Dendritic cell treated with granulocyte-macrophage colony-stimulating factor and Interleukin-4, amounts not matched to agents 40 ng/mL and 50 ng/mL, for 4 days (primary cell): Measurements from ENCODE around the gene CPNE8.
A peak's percentile ranks its signal among the peaks of the same experiment; 100 is the strongest.

Source experiments
- H3K27ac Mint-ChIP-seq: one replicate; pipeline ENCODE4 v1.8.0; 2022; ENCODE audit warnings: mild to moderate bottlenecking, mixed read lengths
- H3K27me3 Mint-ChIP-seq: one replicate; pipeline ENCODE4 v1.8.0; 2022; ENCODE audit warnings: mild to moderate bottlenecking, mixed read lengths
- H3K36me3 Mint-ChIP-seq: one replicate; pipeline ENCODE4 v1.8.0; 2022; ENCODE audit warnings: low read depth, mixed read lengths
- H3K4me1 Mint-ChIP-seq: one replicate; pipeline ENCODE4 v1.8.0; 2022; ENCODE audit warnings: low read depth, mixed read lengths
- H3K4me3 Mint-ChIP-seq: one replicate; pipeline ENCODE4 v1.8.0; 2022; ENCODE audit warnings: mild to moderate bottlenecking, moderate library complexity, mixed read lengths
- H3K9me3 Mint-ChIP-seq: one replicate; pipeline ENCODE4 v1.8.0; 2022; ENCODE audit warnings: mixed read lengths
- intact Hi-C: fragments of 100-400 bp; cut with micrococcal nuclease; formaldehyde crosslinking; loops from one replicate; pipeline ENCODE4 v1.15.0; 2022

Gene CPNE8

GRCh38 chr12:38662829-38663228 is 242.6 kb downstream of the CPNE8 start:
- Mint-ChIP-seq H3K9me3 (peaks cover 33% of the 10 kb centered on the region), H3K36me3 (peaks cover 66% of the 10 kb centered on the region), H3K4me3 (no peak overlapping the region), H3K27me3 (no peaks in the 10 kb centered on the region), H3K27ac (peak overlapping the region; percentile 35), H3K4me1 (peaks cover 16% of the 10 kb centered on the region)
- intact Hi-C loops, result no loop called here

DNA sequence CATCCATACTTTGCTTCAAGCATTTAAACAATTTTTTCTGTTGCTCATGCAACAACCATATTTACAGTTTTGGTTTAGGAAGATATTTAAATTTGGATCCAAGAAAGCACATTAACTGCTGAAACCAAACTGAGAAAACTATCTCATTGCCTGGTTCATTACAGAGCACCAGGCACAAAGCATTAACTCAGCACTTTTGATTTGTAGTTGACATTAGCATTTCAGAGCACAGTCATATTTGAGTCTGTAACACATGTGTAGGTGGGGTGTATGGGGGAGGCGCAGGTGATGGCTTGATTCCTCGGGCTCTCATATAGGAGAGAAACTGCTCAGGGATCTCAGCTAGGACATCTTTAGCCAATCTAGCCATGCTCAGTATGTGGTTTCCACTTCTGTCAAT is 251.7 kb downstream of the CPNE8 start:
- Mint-ChIP-seq H3K27ac (no peak overlapping the region), H3K27me3 (no peaks in the 10 kb centered on the region), H3K36me3 (peaks cover 36% of the 10 kb centered on the region), H3K9me3 (peaks cover under 1% of the 10 kb centered on the region), H3K4me3 (no peak overlapping the region), H3K4me1 (peaks cover 5% of the 10 kb centered on the region)
- intact Hi-C loops, result no loop called here

GRCh38 chr12:38648813-38649212 is 256.6 kb downstream of the CPNE8 start:
- Mint-ChIP-seq H3K9me3 (no peaks in the 10 kb centered on the region), H3K27ac (no peak overlapping the region), H3K4me1 (peaks cover 5% of the 10 kb centered on the region), H3K27me3 (no peaks in the 10 kb centered on the region), H3K36me3 (peaks cover 4% of the 10 kb centered on the region), H3K4me3 (no peak overlapping the region)
- intact Hi-C loops, result no loop called here

- Mint-ChIP-seq H3K36me3 (no peaks in the 10 kb centered on the region), H3K9me3 (peaks cover 10% of the 10 kb centered on the region), H3K27ac (no peak overlapping the region), H3K4me1 (peaks cover 5% of the 10 kb centered on the region), H3K4me3 (no peak overlapping the region), H3K27me3 (no peaks in the 10 kb centered on the region)
- intact Hi-C loops, result no loop called here
Observed at GRCh38 chr12:38646146-38646545, 259.2 kb downstream of the CPNE8 start.

GRCh38 chr12:38639625-38640024 is 265.8 kb downstream of the CPNE8 start:
- H3K27me3 Mint-ChIP-seq, result no peaks in the 10 kb centered on the region
- H3K9me3 Mint-ChIP-seq, result peaks cover 18% of the 10 kb centered on the region
- H3K36me3 Mint-ChIP-seq, result no peaks in the 10 kb centered on the region
- H3K4me1 Mint-ChIP-seq, result no peaks in the 10 kb centered on the region
- no peak overlapping the region for H3K4me3 Mint-ChIP-seq
- intact Hi-C loops, result no loop called here
- H3K27ac Mint-ChIP-seq, result no peak overlapping the region

DNA sequence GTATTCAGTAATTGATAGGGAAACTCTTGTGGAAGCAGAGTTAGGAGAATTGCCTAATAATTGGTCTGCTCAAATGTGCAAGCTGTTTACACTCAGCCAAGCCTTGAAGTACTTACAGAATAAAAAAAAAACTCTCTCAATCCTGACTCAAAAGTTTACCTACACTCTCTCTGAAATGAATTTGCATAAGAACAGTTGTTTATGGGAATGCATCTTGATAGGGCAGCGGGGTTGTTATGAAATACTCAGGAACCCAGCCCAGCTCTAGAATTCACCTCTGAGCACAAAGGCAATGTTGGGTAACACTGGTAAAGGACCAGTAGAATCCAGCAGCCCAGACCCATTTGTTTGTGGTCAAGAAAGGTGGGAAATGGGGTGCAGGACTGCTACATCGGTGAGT is 267.0 kb downstream of the CPNE8 start:
- H3K9me3 Mint-ChIP-seq, result peaks cover 18% of the 10 kb centered on the region
- no peaks in the 10 kb centered on the region for H3K36me3 Mint-ChIP-seq
- no peaks in the 10 kb centered on the region for H3K4me1 Mint-ChIP-seq
- H3K27ac Mint-ChIP-seq, result no peak overlapping the region
- H3K27me3 Mint-ChIP-seq, result no peaks in the 10 kb centered on the region
- intact Hi-C loops, result no loop called here
- no peak overlapping the region for H3K4me3 Mint-ChIP-seq

GRCh38 chr12:38633511-38633910 is 271.9 kb downstream of the CPNE8 start:
- intact Hi-C loops, result no loop called here
- Mint-ChIP-seq H3K27ac (no peak overlapping the region), H3K27me3 (no peaks in the 10 kb centered on the region), H3K4me3 (no peak overlapping the region), H3K9me3 (no peaks in the 10 kb centered on the region), H3K36me3 (no peaks in the 10 kb centered on the region), H3K4me1 (no peaks in the 10 kb centered on the region)

GRCh38 chr12:38629064-38629463 is 276.3 kb downstream of the CPNE8 start:
- intact Hi-C loops, result no loop called here
- H3K9me3 Mint-ChIP-seq, result peaks cover 5% of the 10 kb centered on the region
- H3K4me3 Mint-ChIP-seq, result no peak overlapping the region
- no peaks in the 10 kb centered on the region for H3K36me3 Mint-ChIP-seq
- no peaks in the 10 kb centered on the region for H3K4me1 Mint-ChIP-seq
- H3K27ac Mint-ChIP-seq, result no peak overlapping the region
- H3K27me3 Mint-ChIP-seq, result no peaks in the 10 kb centered on the region

DNA sequence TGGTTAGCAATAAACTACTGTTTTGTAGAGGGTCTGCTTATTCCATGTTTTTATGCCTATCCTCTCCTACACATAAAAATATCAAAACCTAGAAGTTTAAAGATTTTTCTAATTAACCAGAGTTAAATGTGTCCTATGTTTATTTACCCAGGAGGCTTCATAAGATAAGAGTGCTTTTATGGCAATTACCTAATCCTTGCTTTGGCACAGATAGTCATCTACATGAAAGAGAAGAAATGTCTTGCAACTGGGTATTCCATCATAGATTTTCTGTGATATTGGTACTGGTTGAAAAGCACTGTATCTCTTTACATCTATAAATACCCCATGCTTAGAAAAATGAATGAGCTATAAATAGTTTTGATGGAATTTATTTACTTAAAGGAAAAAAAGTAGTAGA is 277.1 kb downstream of the CPNE8 start:
- Mint-ChIP-seq H3K9me3 (peaks cover 5% of the 10 kb centered on the region), H3K27ac (no peak overlapping the region), H3K4me1 (no peaks in the 10 kb centered on the region), H3K4me3 (no peak overlapping the region), H3K27me3 (no peaks in the 10 kb centered on the region), H3K36me3 (no peaks in the 10 kb centered on the region)
- intact Hi-C loops, result no loop called here

- Mint-ChIP-seq H3K27me3 (no peaks in the 10 kb centered on the region), H3K4me1 (no peaks in the 10 kb centered on the region), H3K27ac (no peak overlapping the region), H3K36me3 (no peaks in the 10 kb centered on the region), H3K9me3 (peaks cover 5% of the 10 kb centered on the region), H3K4me3 (no peak overlapping the region)
- intact Hi-C loops, result no loop called here
Observed at GRCh38 chr12:38625306-38625705, 280.1 kb downstream of the CPNE8 start.

GRCh38 chr12:38614171-38614570 is 291.2 kb downstream of the CPNE8 start:
- Mint-ChIP-seq H3K27me3 (no peaks in the 10 kb centered on the region), H3K36me3 (no peaks in the 10 kb centered on the region), H3K9me3 (no peaks in the 10 kb centered on the region), H3K27ac (no peak overlapping the region), H3K4me3 (no peak overlapping the region), H3K4me1 (no peaks in the 10 kb centered on the region)
- intact Hi-C loops, result no loop called here

DNA sequence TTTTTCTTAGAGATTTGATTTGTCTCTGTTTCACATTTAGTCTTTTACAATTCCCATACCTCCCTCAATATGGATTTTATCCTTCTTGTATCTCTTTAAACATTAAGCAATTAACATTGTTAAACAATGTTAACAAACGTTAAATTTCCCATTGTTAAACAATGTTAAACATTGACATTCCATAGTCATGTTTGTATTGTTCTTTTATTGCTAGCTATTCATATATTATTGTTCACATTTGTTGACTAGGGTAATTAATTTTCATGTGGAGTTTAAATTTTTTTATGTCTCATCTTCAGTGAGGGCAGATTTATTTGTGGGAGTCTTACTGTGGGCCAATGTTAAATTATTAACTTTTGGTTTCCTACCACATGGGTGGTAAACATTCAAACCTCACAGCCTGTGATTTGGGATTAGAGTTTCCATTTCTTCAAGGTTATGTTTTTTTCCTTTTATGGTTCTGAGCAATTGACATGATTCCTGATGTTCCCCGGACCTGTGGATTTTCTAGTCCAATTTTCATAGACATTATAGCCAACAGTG is 294.5 kb downstream of the CPNE8 start:
- intact Hi-C loops, result no loop called here
- no peaks in the 10 kb centered on the region for H3K4me1 Mint-ChIP-seq
- H3K36me3 Mint-ChIP-seq, result no peaks in the 10 kb centered on the region
- H3K27ac Mint-ChIP-seq, result no peak overlapping the region
- no peak overlapping the region for H3K4me3 Mint-ChIP-seq
- H3K27me3 Mint-ChIP-seq, result no peaks in the 10 kb centered on the region
- H3K9me3 Mint-ChIP-seq, result no peaks in the 10 kb centered on the region

DNA sequence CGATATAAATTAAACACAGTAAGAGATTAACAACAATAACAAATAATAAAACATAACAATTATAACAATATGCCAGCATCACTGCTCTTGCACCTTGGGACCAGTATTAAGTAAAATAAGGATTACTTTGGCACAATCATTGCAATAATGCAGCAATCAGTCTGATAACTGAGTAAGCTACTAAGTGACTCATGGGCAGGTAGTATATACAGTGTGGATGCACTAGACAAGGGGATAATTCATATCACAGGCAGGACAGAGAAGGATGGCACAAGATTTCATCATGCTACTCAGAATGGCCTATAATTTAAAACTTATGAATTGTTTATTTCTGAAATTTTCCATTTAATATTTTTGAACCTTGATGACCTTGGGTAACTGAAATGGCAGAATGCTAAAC is 298.1 kb downstream of the CPNE8 start:
- Mint-ChIP-seq H3K4me3 (no peak overlapping the region), H3K36me3 (no peaks in the 10 kb centered on the region), H3K9me3 (no peaks in the 10 kb centered on the region), H3K27me3 (no peaks in the 10 kb centered on the region), H3K4me1 (no peaks in the 10 kb centered on the region), H3K27ac (no peak overlapping the region)
- intact Hi-C loops, result no loop called here
